Measurements from ENCODE around the gene HPGD. TPM values are rescaled to one million over a fixed set of nuclear protein-coding genes. Genes with fewer than 3 reads are reported as not detected.

The HPGD gene
- total RNA-seq, 2 experiments from 2014 or later, result 9.3 to 10.4 TPM

DNA sequence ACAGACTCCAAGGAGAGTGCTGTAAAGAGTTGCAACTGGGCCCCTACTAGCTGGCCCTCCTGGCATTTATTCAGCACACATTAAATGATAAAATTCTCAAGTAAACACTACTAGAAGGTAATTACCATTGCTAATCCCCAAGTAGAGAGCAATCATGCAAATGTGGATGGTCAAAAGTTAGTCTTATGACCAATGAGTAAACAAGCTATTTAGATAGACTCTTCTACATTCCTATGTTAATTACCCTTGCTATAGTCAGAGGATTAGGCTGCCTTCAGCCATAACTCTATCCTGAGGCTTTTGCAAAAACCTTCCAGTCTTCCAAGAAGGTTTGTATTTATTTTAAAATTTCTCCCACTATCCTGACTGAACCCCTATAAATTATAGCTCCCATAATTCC lies 28.3 kb upstream of the HPGD start:
- TF ChIP-seq, protein P1, sequence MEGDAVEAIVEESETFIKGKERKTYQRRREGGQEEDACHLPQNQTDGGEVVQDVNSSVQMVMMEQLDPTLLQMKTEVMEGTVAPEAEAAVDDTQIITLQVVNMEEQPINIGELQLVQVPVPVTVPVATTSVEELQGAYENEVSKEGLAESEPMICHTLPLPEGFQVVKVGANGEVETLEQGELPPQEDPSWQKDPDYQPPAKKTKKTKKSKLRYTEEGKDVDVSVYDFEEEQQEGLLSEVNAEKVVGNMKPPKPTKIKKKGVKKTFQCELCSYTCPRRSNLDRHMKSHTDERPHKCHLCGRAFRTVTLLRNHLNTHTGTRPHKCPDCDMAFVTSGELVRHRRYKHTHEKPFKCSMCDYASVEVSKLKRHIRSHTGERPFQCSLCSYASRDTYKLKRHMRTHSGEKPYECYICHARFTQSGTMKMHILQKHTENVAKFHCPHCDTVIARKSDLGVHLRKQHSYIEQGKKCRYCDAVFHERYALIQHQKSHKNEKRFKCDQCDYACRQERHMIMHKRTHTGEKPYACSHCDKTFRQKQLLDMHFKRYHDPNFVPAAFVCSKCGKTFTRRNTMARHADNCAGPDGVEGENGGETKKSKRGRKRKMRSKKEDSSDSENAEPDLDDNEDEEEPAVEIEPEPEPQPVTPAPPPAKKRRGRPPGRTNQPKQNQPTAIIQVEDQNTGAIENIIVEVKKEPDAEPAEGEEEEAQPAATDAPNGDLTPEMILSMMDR (IDR thresholded peaks at IDR 0.05), result no peak
- H3K27me3 ChIP-seq (ENCODE audit: control insufficient read depth in 1 of 2, insufficient read depth in 2 of 2, low read length in 2 of 2), result no peaks in the 10 kb centered on the region
- H3K4me3 ChIP-seq (ENCODE audit: low read length), result no peak overlapping the region
- ChIA-PET CTCF (no interaction called here), POLR2A (no interaction called here)
- intact Hi-C loops (cut with DNase I, micrococcal nuclease), result no loop called here
- peaks cover 0 to 4% of the 10 kb centered on the region in 2 experiments for H3K9me3 ChIP-seq (ENCODE audit: control insufficient read depth in 1 of 2, insufficient read depth in 1 of 2, low read length in 2 of 2)
- ATAC-seq (ENCODE audit: poor library complexity), result no peak
- Mint-ChIP-seq H3K4me1 (ENCODE audit: low read depth) (no peaks in the 10 kb centered on the region), H3K27me3 (no peaks in the 10 kb centered on the region), H3K4me3 (no peak overlapping the region), H3K27ac (no peak overlapping the region), H3K36me3 (ENCODE audit: low read depth) (no peaks in the 10 kb centered on the region), H3K9me3 (peaks cover 10% of the 10 kb centered on the region)
- DNase-seq, result no peak
- H3K36me3 ChIP-seq (ENCODE audit: insufficient read depth, low read length), result no peaks in the 10 kb centered on the region
- no peak overlapping the region for H3K27ac ChIP-seq (ENCODE audit: low read depth in 1 of 2, low read length in 2 of 2)
- H3K4me1 ChIP-seq (ENCODE audit: insufficient read depth, low read length), result no peaks in the 10 kb centered on the region

DNA sequence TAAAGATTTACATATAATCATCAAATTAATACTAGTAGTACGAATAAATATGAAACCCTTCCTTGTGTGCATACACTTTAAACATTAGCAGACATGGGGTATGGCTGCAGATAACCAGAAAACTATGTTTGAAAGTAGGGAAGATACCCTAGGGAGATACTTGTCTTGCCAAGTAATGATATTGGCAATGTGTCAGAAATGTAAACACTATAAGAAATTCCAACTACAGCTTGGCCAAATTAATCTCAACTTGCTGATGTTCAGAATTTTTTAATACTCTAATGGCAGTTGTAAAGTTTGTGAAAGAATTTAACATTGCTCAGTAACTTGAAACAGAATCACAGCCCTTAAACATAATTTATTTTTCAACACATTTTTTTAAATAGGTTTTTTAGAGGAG lies 27.4 kb upstream of the HPGD start:
- no peak overlapping the region for H3K27ac ChIP-seq (ENCODE audit: low read depth in 1 of 2, low read length in 2 of 2)

GRCh38 chr4:174545268-174545667 lies 23.0 kb upstream of the HPGD start:
- TF ChIP-seq, protein P1 (IDR thresholded peaks at IDR 0.05), result no peak
- POLR2A ChIA-PET, result no interaction called here
- no peak overlapping the region for H3K27ac Mint-ChIP-seq

More for the DNA sequence above, 27.4 kb upstream of the HPGD start:
- H3K4me1 ChIP-seq (ENCODE audit: insufficient read depth, low read length), result no peaks in the 10 kb centered on the region
- H3K4me3 ChIP-seq (ENCODE audit: low read length), result no peak overlapping the region
- TF ChIP-seq, protein P1 (IDR thresholded peaks at IDR 0.05), result no peak
- peaks cover 10% of the 10 kb centered on the region for H3K9me3 Mint-ChIP-seq
- H3K9me3 ChIP-seq (ENCODE audit: control insufficient read depth in 1 of 2, insufficient read depth in 1 of 2, low read length in 2 of 2), result peaks cover 0 to 4% of the 10 kb centered on the region in 2 experiments
- H3K27me3 ChIP-seq (ENCODE audit: control insufficient read depth in 1 of 2, insufficient read depth in 2 of 2, low read length in 2 of 2), result no peaks in the 10 kb centered on the region
- H3K4me3 Mint-ChIP-seq, result no peak overlapping the region
- no peaks in the 10 kb centered on the region for H3K36me3 ChIP-seq (ENCODE audit: insufficient read depth, low read length)
- DNase-seq (no peak), ATAC-seq (ENCODE audit: poor library complexity) (no peak)
- CTCF ChIA-PET, result no interaction called here
- intact Hi-C loops (cut with DNase I, micrococcal nuclease), result no loop called here
- POLR2A ChIA-PET, result no interaction called here
- no peaks in the 10 kb centered on the region for H3K27me3 Mint-ChIP-seq
- no peaks in the 10 kb centered on the region for H3K36me3 Mint-ChIP-seq (ENCODE audit: low read depth)
- H3K4me1 Mint-ChIP-seq (ENCODE audit: low read depth), result no peaks in the 10 kb centered on the region
- H3K27ac Mint-ChIP-seq, result no peak overlapping the region

More at GRCh38 chr4:174545268-174545667, 23.0 kb upstream of the HPGD start:
- H3K27me3 ChIP-seq (ENCODE audit: control insufficient read depth in 1 of 2, insufficient read depth in 2 of 2, low read length in 2 of 2), result no peaks in the 10 kb centered on the region
- ATAC-seq (ENCODE audit: poor library complexity), result no peak
- Mint-ChIP-seq H3K4me3 (no peak overlapping the region), H3K36me3 (ENCODE audit: low read depth) (no peaks in the 10 kb centered on the region), H3K4me1 (ENCODE audit: low read depth) (no peaks in the 10 kb centered on the region), H3K27me3 (no peaks in the 10 kb centered on the region), H3K9me3 (peaks cover 13% of the 10 kb centered on the region)
- no peak for DNase-seq
- no peak overlapping the region for H3K27ac ChIP-seq (ENCODE audit: low read depth in 1 of 2, low read length in 2 of 2)
- no peaks in the 10 kb centered on the region for H3K36me3 ChIP-seq (ENCODE audit: insufficient read depth, low read length)
- intact Hi-C loops (cut with DNase I, micrococcal nuclease), result no loop called here
- CTCF ChIA-PET, result no interaction called here
- no peaks in the 10 kb centered on the region for H3K9me3 ChIP-seq (ENCODE audit: control insufficient read depth in 1 of 2, insufficient read depth in 1 of 2, low read length in 2 of 2)
- no peaks in the 10 kb centered on the region for H3K4me1 ChIP-seq (ENCODE audit: insufficient read depth, low read length)
- no peak overlapping the region for H3K4me3 ChIP-seq (ENCODE audit: low read length)
